GM23248 (cell line): ENCODE results near the gene DNAJA4.

ENCODE experiments used
- EZH2 ChIP-seq: fragments of 200-600 bp; sonication (generic); IDR thresholded peaks from 2 replicates; pipeline ENCODE4 v1.6.1; 2018; ENCODE audit warnings: antibody characterized with exemption, mild to moderate bottlenecking; ENCODE audit not compliant: insufficient read depth, poor library complexity, severe bottlenecking
- EZH2phosphoT487 ChIP-seq: fragments of 200-600 bp; sonication (generic); IDR thresholded peaks from 2 replicates; pipeline ENCODE4 v1.6.1; 2018; ENCODE audit warnings: antibody characterized with exemption, moderate library complexity, mild to moderate bottlenecking, low read depth; ENCODE audit not compliant: insufficient read depth

DNA sequence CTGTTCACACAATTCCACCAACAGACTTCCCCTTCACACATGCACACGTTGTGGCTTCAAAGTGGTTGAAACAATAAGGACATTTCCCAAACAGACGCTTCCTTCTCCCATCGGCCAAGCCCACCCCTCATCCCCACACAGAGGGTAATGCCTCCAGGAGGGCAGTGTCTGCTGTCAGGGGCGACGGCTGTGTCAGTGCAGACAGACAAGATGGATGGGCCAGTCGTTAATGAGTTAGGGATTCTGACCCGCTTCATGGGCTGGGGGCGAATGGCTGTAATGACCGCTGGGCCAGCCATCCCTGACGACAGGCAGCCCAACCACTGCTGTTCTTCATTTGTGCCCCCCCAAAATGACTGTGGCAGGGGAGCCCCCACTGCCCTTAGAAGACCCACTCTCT lies 55.2 kb downstream of the DNAJA4 start:
- TF ChIP-seq EZH2 (no peak), EZH2phosphoT487 (no peak)
